Chondrocyte (in vitro differentiated cells): ENCODE results near the gene ABCB4. TPM values are rescaled to one million over a fixed set of nuclear protein-coding genes. Genes with fewer than 3 reads are reported as not detected.

Experiments
- DNase-seq: peaks from one replicate; pipeline ENCODE4 v3.0.0; 2021; ENCODE audit warnings: mixed read lengths, low spot score
- H3K27ac Mint-ChIP-seq: one replicate; pipeline ENCODE4 v1.8.0; 2021; ENCODE audit warnings: mild to moderate bottlenecking, moderate library complexity, mixed read lengths; ENCODE audit not compliant: unreplicated experiment
- H3K27me3 Mint-ChIP-seq: 2 replicates; pipeline ENCODE4 v1.8.0; 2021; ENCODE audit warnings: low read depth, mixed read lengths
- H3K36me3 Mint-ChIP-seq: 2 replicates; pipeline ENCODE4 v1.8.0; 2021; ENCODE audit warnings: low read depth, mixed read lengths
- H3K4me1 Mint-ChIP-seq: 2 replicates; pipeline ENCODE4 v1.8.0; 2021; ENCODE audit warnings: low read depth, mild to moderate bottlenecking, mixed read lengths
- H3K4me3 Mint-ChIP-seq: one replicate; pipeline ENCODE4 v1.8.0; 2021; ENCODE audit warnings: mild to moderate bottlenecking, moderate library complexity, mixed read lengths; ENCODE audit not compliant: unreplicated experiment
- H3K9me3 Mint-ChIP-seq: 2 replicates; pipeline ENCODE4 v1.8.0; 2021; ENCODE audit warnings: low read depth, mixed read lengths
- total RNA-seq: library from RNA; stranded (reverse); gene quantifications from 3 replicates; pipeline ENCODE4 v1.2.1, GENCODE V29; 2021
- TF ChIP-seq, protein P1 (sequence below): fragments of 200-600 bp; sonication (generic); IDR thresholded peaks from 2 replicates; pipeline ENCODE4 v1.5.0; 2021; ENCODE audit warnings: antibody characterized with exemption, mild to moderate bottlenecking, moderate library complexity

Gene ABCB4
- total RNA-seq, 1 donor from 2014 or later: 0.10 TPM

DNA sequence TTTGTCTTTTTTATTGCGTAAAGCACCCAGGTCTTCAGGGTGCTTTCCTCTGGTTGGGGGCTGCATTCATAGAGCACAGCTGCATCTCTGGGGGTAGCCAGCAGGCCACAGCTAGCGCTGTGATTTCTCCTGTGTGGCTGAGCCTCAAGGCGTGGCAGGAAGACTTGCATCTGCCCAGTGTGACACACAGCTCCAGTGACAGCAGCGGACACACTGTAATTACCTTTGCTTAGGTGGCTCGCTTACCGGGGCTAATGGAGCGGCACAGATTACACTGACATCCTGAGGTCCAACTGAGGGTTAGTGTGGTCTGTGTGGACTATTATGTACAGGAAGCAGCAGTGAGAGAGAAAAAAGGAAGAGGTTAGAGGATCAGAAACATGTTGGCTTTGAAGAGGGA lies 27.1 kb downstream of the ABCB4 start:
- H3K36me3 Mint-ChIP-seq: no peaks in the 10 kb centered on the region
- TF ChIP-seq, protein P1, sequence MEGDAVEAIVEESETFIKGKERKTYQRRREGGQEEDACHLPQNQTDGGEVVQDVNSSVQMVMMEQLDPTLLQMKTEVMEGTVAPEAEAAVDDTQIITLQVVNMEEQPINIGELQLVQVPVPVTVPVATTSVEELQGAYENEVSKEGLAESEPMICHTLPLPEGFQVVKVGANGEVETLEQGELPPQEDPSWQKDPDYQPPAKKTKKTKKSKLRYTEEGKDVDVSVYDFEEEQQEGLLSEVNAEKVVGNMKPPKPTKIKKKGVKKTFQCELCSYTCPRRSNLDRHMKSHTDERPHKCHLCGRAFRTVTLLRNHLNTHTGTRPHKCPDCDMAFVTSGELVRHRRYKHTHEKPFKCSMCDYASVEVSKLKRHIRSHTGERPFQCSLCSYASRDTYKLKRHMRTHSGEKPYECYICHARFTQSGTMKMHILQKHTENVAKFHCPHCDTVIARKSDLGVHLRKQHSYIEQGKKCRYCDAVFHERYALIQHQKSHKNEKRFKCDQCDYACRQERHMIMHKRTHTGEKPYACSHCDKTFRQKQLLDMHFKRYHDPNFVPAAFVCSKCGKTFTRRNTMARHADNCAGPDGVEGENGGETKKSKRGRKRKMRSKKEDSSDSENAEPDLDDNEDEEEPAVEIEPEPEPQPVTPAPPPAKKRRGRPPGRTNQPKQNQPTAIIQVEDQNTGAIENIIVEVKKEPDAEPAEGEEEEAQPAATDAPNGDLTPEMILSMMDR: no peak
- H3K4me3 Mint-ChIP-seq: no peak overlapping the region
- H3K4me1 Mint-ChIP-seq: no peaks in the 10 kb centered on the region
- peaks cover 5% of the 10 kb centered on the region for H3K27me3 Mint-ChIP-seq
- H3K27ac Mint-ChIP-seq: no peak overlapping the region
- no peak for DNase-seq
- no peaks in the 10 kb centered on the region for H3K9me3 Mint-ChIP-seq

GRCh38 chr7:87447116-87447635 lies 28.3 kb downstream of the ABCB4 start:
- TF ChIP-seq, protein P1: no peak
- no peak overlapping the region for H3K4me3 Mint-ChIP-seq
- no peaks in the 10 kb centered on the region for H3K4me1 Mint-ChIP-seq
- H3K9me3 Mint-ChIP-seq: no peaks in the 10 kb centered on the region
- DNase-seq: no peak
- no peak overlapping the region for H3K27ac Mint-ChIP-seq
- no peaks in the 10 kb centered on the region for H3K36me3 Mint-ChIP-seq
- peaks cover 8% of the 10 kb centered on the region for H3K27me3 Mint-ChIP-seq

DNA sequence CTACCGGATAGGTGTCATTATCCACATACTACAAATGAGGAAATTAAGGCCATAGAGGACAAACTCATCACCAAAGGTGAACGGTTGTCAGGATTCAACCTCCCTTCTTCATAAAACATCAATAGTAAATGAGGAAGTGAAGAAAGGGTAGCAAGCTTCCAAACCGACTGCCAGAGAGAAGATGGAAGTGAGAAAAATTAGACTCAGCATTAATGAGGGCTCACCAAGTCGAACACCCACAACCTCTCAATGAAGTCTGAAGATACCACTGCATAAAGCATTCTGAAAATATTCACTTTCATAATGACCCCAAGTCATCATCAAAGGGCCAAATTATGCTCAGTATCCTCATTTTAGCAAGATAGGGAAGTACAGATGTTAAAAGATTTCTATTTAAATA lies 29.6 kb downstream of the ABCB4 start:
- Mint-ChIP-seq H3K27ac (no peak overlapping the region), H3K4me1 (no peaks in the 10 kb centered on the region), H3K9me3 (no peaks in the 10 kb centered on the region), H3K4me3 (no peak overlapping the region), H3K27me3 (peaks cover 2% of the 10 kb centered on the region), H3K36me3 (no peaks in the 10 kb centered on the region)
- TF ChIP-seq, protein P1: no peak
- DNase-seq: no peak

GRCh38 chr7:87435546-87435945 lies 39.9 kb downstream of the ABCB4 start:
- H3K27me3 Mint-ChIP-seq: peaks cover 2% of the 10 kb centered on the region
- H3K36me3 Mint-ChIP-seq: no peaks in the 10 kb centered on the region
- TF ChIP-seq, protein P1: no peak
- H3K9me3 Mint-ChIP-seq: peaks cover 5% of the 10 kb centered on the region
- no peak for DNase-seq
- peaks cover 5% of the 10 kb centered on the region for H3K4me1 Mint-ChIP-seq
- no peak overlapping the region for H3K4me3 Mint-ChIP-seq
- no peak overlapping the region for H3K27ac Mint-ChIP-seq

DNA sequence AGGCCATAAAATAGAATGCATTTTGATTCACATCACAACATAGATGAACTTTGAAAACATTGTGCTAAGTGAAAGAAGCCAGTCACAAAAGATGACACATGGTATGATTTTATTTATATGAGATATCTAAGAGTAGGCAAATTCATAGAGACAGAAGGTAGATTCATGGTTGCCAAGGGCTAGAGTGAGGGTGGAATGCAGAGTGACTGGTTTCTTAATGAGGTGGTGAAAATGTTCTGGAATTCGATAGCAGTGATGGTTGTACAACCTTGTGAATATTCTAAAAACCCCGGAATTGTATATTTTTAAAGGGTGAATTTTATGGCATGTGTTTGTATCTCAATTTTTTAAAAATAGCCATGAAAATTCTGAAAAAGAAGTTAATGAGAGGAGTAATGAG lies 42.9 kb downstream of the ABCB4 start:
- Mint-ChIP-seq H3K36me3 (no peaks in the 10 kb centered on the region), H3K4me3 (no peak overlapping the region), H3K27ac (no peak overlapping the region), H3K9me3 (peaks cover 5% of the 10 kb centered on the region), H3K27me3 (peaks cover 5% of the 10 kb centered on the region), H3K4me1 (peaks cover 5% of the 10 kb centered on the region)
- no peak for DNase-seq
- TF ChIP-seq, protein P1: no peak
